IPS DF 4.7 (cell line): ENCODE results near the gene ZFP36.

Source experiments
- DNase-seq: peaks from one replicate; pipeline ENCODE4 v3.0.0-alpha.2; 2013; ENCODE audit warnings: low spot score; ENCODE audit errors: extremely low read depth

The ZFP36 gene

GRCh38 chr19:39405958-39406655 lies 540 bp upstream of the ZFP36 start:
- no peak for DNase-seq

- DNase-seq, result no peak
These were observed 688 bp downstream of the ZFP36 start for GRCh38 chr19:39407410-39407659.

GRCh38 chr19:39407660-39408391 lies 1.2 kb downstream of the ZFP36 start:
- no peak for DNase-seq

- no peak for DNase-seq
These were observed 2.0 kb downstream of the ZFP36 start for GRCh38 chr19:39408392-39409207.

GRCh38 chr19:39409208-39410016 lies 2.8 kb downstream of the ZFP36 start:
- DNase-seq, result no peak

- no peak for DNase-seq
These were observed 3.6 kb downstream of the ZFP36 start for GRCh38 chr19:39410017-39410830.

GRCh38 chr19:39410831-39411080 lies 4.1 kb downstream of the ZFP36 start:
- DNase-seq, result no peak

GRCh38 chr19:39411081-39411831 lies 4.6 kb downstream of the ZFP36 start:
- DNase-seq, result no peak

GRCh38 chr19:39411832-39412099 lies 5.1 kb downstream of the ZFP36 start:
- DNase-seq, result no peak

GRCh38 chr19:39412100-39412866 lies 5.6 kb downstream of the ZFP36 start, which contains the start of gene PLEKHG2:
PLEKHG2 (plus strand) TSS chr19:39412669; CDS start chr19:39414087, 1,418 bp downstream.
- no peak for DNase-seq

- no peak for DNase-seq
These were observed 6.2 kb downstream of the ZFP36 start for GRCh38 chr19:39412867-39413271.

GRCh38 chr19:39413272-39413910 lies 6.7 kb downstream of the ZFP36 start:
- DNase-seq, result no peak

- DNase-seq, result no peak
These were observed 7.4 kb downstream of the ZFP36 start for GRCh38 chr19:39413911-39414608.

- no peak for DNase-seq
These were observed 8.7 kb downstream of the ZFP36 start for GRCh38 chr19:39415111-39416046.

- no peak for DNase-seq
These were observed 9.8 kb downstream of the ZFP36 start for GRCh38 chr19:39416152-39417120.

GRCh38 chr19:39417463-39418181 lies 11.0 kb downstream of the ZFP36 start:
- DNase-seq, result no peak
